Measurements from ENCODE around the gene EAF2.
"Not testable (repeated sequence)": the region's sequence is repeated elsewhere in the genome, so short reads cannot be mapped to it uniquely, and the experiment has no call there.

Gene EAF2

GRCh38 chr3:121834671-121835464 is at the start of gene EAF2, which contains the start of gene IQCB1:
Gene EAF2 (plus strand): TSS chr3:121835209. CDS start chr3:121835286, 77 bp downstream.
Gene IQCB1 (minus strand): TSS chr3:121835060. CDS start chr3:121828960, 6,100 bp downstream.
- peak; percentile 98 for DNase-seq

DNA sequence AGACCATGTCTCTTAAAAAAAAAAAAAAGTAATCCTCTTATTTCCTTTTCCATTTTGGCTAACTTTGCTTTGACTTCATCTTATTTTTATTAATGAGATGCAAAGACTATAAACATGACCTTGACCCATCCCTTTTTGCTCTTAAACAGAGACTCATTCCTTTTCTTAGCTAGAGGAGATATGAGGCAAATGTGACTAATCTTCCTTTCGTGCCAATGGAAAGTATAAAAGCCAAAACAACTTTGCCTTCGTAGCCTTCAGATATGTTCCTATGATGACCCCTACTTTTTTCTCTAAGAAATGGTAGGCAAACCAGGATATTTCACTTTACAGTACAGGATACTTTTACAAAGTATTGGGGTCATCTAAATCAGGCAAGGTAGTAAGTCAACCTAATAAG is 48.5 kb upstream of the EAF2 start:
- no peak for DNase-seq

DNA sequence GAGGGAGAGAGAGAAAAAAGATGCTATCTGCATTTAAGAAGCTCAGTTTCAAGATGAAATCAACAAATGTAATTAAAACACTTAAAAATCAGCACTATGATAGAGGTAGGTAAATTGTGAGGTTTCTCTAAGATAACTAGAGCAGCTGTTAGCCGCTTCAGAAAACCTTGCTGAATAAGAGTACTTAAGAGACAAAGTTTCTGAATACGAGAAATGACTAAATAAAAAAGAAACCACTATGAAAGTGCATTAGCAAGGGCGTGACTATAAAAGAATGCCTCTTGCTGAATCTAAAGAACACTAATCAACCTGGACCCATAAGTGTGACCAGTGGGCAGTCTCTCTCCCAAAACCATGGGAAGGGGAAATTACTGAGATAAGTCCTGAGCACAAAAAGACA is 41.9 kb upstream of the EAF2 start:
- DNase-seq: no peak

DNA sequence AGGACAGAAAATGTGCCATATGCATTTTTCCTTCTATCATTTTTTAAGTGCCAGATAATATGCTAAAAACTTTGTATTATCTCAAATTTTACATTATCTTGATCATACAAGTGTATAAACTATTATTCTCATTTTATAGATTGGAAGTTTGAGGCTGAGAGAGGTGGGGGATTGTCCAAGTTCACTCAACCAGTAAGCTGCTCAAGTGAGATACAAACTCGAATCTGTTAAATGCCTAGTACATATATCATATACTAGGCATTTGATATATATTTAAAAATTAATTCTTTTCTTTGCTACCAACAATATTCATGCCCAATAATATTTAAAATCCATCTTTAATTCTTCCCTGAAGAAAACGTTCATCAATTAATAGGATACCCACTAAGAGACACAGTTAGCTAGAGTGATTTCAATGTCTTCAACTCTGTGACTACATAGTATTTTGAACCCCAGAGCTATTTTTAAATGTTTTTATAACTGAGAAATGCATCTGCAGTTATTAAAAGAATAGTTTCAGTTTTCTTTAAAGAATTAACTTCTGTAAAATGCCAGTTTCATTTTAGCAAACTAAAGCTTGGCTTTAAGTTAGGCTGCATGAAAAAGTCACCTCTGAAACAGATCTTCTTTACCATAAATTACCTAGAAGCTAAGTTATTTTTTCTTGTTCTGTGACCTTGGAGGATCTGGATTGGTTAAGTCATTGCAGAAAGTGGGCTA is 40.6 kb upstream of the EAF2 start:
- no peak for DNase-seq

DNA sequence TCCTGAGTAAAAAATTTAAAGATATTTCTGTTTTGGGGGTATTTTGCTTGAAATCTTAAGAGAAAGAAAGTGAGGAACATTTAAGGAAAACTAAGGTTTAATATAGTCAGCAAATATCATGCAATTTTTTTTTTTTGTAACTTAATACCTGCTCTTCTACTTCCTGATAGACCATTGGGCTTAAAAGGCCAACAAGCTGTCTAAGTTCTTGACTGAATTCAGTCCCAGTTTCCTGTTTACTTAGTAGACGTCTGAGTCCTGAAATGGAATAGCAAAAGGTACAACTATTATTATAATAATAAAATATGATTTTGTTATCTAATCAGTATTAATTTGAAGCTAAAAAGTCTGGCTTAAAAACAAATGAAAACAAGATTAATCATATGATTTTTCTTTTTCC is 38.0 kb upstream of the EAF2 start:
- DNase-seq: no peak

- no peak for DNase-seq
Observed at GRCh38 chr3:121800906-121801305, 34.1 kb upstream of the EAF2 start.

- DNase-seq: no peak
Observed at GRCh38 chr3:121803771-121804320, 31.2 kb upstream of the EAF2 start.

GRCh38 chr3:121809249-121809648 is 25.8 kb upstream of the EAF2 start:
- no peak for DNase-seq

GRCh38 chr3:121817753-121818152 is 17.3 kb upstream of the EAF2 start:
- no peak for DNase-seq

DNA sequence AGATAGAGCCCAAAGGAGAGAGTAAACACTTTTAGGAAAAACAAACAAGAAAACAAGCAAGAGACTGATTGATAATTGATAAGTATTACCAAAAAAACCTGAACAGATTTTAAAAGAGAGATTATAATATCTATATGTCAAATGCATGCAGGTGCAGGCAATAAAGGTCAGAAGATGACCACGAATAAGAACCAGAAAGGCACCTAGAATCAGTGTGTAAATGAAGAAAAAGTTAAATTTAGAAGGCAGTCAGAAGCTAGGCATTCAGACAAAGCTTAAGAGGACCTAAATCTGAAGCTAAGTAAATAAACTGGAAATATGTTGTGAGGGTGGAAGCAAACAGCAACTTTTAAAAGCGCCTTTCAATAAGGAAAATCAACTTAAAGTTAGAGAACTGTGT is 16.4 kb upstream of the EAF2 start:
- no peak for DNase-seq

DNA sequence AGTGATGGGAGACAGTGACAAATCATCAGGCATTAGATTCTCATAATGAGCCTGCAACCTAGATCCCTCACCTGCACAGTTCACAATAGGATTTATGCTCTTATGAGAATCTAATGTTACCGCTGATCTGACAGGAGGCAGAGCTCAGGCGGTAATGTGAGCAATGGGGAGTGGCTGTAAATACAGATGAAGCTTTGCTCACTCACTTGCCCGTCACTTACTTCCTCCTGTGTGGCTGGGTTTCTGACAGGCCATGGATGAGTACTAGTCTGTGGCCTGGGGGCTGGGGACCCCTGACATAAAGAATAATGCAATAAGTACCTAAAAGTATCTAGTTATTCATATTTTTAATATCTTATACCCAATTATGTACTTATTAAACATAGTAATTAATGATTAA is 15.8 kb upstream of the EAF2 start:
- DNase-seq: no peak

DNA sequence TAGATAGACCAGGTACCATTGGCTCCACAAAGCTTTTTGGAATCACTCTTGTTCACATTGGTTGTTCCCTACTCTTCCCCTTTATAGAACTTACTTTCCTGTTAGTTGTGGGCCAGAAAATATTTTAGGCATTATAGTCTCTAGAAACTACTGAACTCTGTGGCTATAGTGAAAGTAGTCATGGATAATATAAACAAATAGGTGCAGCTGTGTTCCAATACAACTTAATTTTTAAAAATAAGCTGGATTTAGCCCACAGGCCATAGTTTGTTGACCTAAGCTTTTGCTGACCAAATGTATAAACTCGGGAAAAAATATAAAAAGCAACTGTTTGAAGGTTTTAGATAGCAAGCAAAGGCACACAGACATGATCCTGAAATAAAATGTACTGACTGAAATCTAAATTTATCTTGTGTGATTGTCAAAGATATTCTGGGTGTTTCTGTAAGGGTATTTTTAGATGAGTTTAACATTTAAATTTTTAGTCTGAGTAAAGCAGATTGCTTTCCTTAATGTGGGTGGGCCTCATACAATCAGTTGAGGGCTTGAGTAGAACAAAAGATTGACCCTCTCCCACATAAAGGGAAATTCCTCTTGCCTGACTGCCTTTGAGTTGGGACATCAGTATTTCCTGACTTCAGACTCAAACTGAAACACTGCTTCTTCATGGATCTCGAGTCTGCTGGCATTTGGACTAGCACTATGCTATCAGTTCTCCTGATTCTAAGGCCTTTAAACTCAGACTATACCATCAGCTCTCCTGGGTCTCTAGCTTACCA is 13.4 kb upstream of the EAF2 start:
- DNase-seq: no peak

DNA sequence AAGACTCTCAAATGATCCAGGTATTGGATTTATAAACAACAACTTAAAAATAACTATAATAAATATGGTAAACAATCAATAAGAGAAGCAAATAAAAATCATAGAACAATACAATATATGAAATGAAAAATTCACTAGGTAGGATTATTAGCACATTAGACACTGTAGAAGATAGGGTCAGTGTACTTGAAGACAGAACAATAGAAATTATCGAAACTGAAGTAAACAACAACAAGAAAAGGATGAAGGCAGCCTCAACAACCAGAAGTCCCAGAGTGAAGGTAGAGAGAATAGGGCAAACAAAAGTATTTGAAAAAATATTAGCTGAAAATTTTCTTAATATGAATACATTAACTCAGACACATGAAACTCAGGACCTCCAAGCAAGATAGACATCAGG is 12.0 kb upstream of the EAF2 start:
- DNase-seq: no peak

- DNase-seq: peak; percentile 12
Observed at GRCh38 chr3:121834157-121834670, 795 bp upstream of the EAF2 start.

- DNase-seq: no peak
Observed at GRCh38 chr3:121835465-121835801, 424 bp downstream of the EAF2 start.

- DNase-seq: no peak
Observed at GRCh38 chr3:121836064-121836463, 1.1 kb downstream of the EAF2 start.

DNA sequence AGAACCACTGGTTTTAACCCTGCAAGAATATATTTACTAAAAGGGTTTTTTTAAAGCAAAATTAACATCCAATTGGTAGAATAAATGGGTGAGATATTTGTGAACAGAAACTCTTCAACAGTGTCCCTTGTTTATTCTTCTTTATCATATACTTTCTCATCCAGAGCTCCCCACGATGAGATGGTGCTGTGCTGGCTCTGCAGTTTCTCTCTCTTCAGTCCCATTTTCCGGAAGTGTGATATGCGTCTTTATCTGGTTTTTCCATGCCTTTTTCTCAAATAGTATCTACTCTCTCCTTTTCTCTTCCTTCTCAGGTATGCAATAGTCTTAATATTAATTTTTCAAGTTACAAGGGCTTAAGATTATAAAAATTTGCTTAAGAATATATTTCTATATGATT is 1.5 kb downstream of the EAF2 start:
- DNase-seq: no peak

- no peak for DNase-seq
Observed at GRCh38 chr3:121839962-121840361, 5.0 kb downstream of the EAF2 start.

- DNase-seq: no peak
Observed at GRCh38 chr3:121844892-121845291, 9.9 kb downstream of the EAF2 start.

GRCh38 chr3:121852256-121852655 is 17.2 kb downstream of the EAF2 start:
- DNase-seq: no peak

- DNase-seq: peak; percentile 1
Observed at GRCh38 chr3:121855555-121855954, 20.5 kb downstream of the EAF2 start.

GRCh38 chr3:121857778-121858177 is 22.8 kb downstream of the EAF2 start:
- DNase-seq: not testable (repeated sequence)

DNA sequence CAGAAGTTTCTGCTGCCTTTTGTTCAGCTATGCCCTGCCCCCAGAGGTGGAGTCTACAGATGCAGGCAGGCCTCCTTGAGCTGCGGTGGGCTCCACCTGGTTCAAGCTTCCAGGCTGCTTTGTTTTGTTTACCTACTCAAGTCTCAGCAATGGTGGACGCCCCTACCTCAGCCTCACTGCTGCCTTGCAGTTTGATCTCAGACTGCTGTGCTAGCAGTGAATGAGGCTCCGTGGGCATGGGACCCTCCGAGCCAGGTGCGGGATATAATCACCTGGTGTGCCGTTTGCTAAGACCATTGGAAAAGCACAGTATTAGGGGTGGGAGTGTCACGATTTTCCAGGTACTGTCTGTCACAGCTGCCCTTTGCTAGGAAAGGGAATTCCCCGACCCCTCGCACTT is 28.2 kb downstream of the EAF2 start:
- not testable (repeated sequence) for DNase-seq
